A673 (cell line): ENCODE results near the gene LAMB4. TPM values are rescaled to one million over a fixed set of nuclear protein-coding genes. Genes with fewer than 3 reads are reported as not detected.

Source experiments
- BruUV-seq: library from RNA; stranded (reverse); fragments of 400-500 nt; replicated peaks from 2 replicates; lab custom pipeline; 2021; lab: Mats Ljungman, UMichigan
- CTCF ChIA-PET: fragments of 300-600 bp; sonication (Branson Sonifier 250); formaldehyde crosslinking; loops from one replicate; lab custom pipeline; 2022; ENCODE audit warnings: antibody characterized with exemption; lab: Charles Lee
- POLR2A ChIA-PET: fragments of 300-600 bp; sonication (Branson Sonifier 250); formaldehyde crosslinking; loops from one replicate; lab custom pipeline; 2022; ENCODE audit warnings: antibody characterized with exemption; ENCODE audit not compliant: low non-redundant PET; lab: Charles Lee
- DNase-seq: peaks from one replicate; pipeline ENCODE4 v3.0.0-alpha.2; 2015; ENCODE audit warnings: low spot score
- H3K27ac ChIP-seq: fragments of 200-600 bp; sonication (generic); 2 replicates; pipeline ENCODE4 v1.5.1; 2016; ENCODE audit warnings: mixed run types, low read depth, mild to moderate bottlenecking, mixed read lengths, antibody characterized with exemption, low read length; ENCODE audit not compliant: poor library complexity, severe bottlenecking
- H3K27me3 ChIP-seq: fragments of 200-600 bp; sonication (generic); replicated peaks from 2 replicates; pipeline ENCODE4 v1.6.1; 2017; ENCODE audit warnings: mixed run types, low read depth, mild to moderate bottlenecking, mixed read lengths, antibody characterized with exemption, low read length; ENCODE audit not compliant: insufficient read depth, poor library complexity
- H3K36me3 ChIP-seq: fragments of 200-600 bp; sonication (generic); 2 replicates; pipeline ENCODE4 v1.6.1; 2016; ENCODE audit warnings: mixed run types, mild to moderate bottlenecking, mixed read lengths, antibody characterized with exemption, low read length; ENCODE audit not compliant: insufficient read depth, poor library complexity, severe bottlenecking
- H3K4me1 ChIP-seq: fragments of 200-600 bp; sonication (generic); 2 replicates; pipeline ENCODE4 v1.6.1; 2017; ENCODE audit warnings: mixed run types, mild to moderate bottlenecking, mixed read lengths, antibody characterized with exemption, low read length; ENCODE audit not compliant: insufficient read depth, poor library complexity, severe bottlenecking
- H3K4me3 ChIP-seq: fragments of 200-600 bp; sonication (generic); 2 replicates; pipeline ENCODE4 v1.5.1; 2016; ENCODE audit warnings: low read depth, mixed run types, mild to moderate bottlenecking, mixed read lengths, low read length; ENCODE audit not compliant: poor library complexity, severe bottlenecking
- H3K9me3 ChIP-seq: fragments of 200-600 bp; sonication (generic); 2 replicates; pipeline ENCODE4 v1.6.1; 2016; ENCODE audit warnings: mixed run types, low read depth, mild to moderate bottlenecking, mixed read lengths, antibody characterized with exemption, low read length; ENCODE audit not compliant: poor library complexity, severe bottlenecking
- CTCF ChIP-seq: fragments of 300-800, 200-600 bp; sonication (generic); conservative IDR thresholded peaks from 2 replicates; pipeline ENCODE4 v1.5.1; 2017; ENCODE audit warnings: low read depth, mild to moderate bottlenecking, antibody characterized with exemption, low read length, moderate library complexity, mixed read lengths
- EZH2 ChIP-seq: fragments of 200-600 bp; sonication (generic); IDR thresholded peaks from 2 replicates; pipeline ENCODE4 v1.6.1; 2017; ENCODE audit warnings: borderline replicate concordance, low read depth, mild to moderate bottlenecking, mixed read lengths, antibody characterized with exemption, low read length; ENCODE audit not compliant: poor library complexity, severe bottlenecking
- intact Hi-C: fragments of 100-400 bp; cut with micrococcal nuclease; formaldehyde crosslinking; loops from one replicate; pipeline ENCODE4 v1.10.0; 2022; ENCODE audit not compliant: unreplicated experiment
- total RNA-seq: library from RNA; stranded (reverse); gene quantifications from 2 replicates; pipeline ENCODE4 v1.2.3, GENCODE V29; 2021

The LAMB4 gene
- total RNA-seq, 1 experiment from 2014 or later = 0.21 TPM

DNA sequence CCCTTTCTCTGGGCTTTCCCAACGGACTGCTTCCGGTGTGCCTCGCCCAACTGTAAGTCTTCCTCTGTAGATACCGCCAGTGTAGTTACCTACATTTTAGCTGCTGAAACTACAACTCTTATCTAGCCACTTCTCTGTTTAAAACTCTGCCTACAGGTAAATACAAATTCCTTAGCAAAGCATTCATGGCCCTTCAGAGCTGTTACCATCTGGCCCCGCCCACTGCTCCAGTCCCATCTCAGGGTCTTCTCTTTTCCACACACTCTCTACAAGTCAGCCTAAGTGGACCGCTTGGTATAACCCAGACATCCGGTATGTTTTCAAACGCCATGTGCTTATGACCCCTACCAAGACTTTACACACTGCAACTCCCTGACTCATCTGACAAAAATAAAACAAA lies 41.0 kb upstream of the LAMB4 start:
- H3K4me1 ChIP-seq = no peaks in the 10 kb centered on the region
- H3K36me3 ChIP-seq = no peaks in the 10 kb centered on the region
- no peaks in the 10 kb centered on the region for H3K27me3 ChIP-seq
- ChIA-PET POLR2A (no interaction called here), CTCF (no interaction called here)
- intact Hi-C loops = no loop called here
- no peak for DNase-seq
- TF ChIP-seq EZH2 = no peak
- TF ChIP-seq CTCF = no peak
- BruUV-seq = no TSS peak
- no peak overlapping the region for H3K27ac ChIP-seq
- H3K4me3 ChIP-seq = no peak overlapping the region
- no peaks in the 10 kb centered on the region for H3K9me3 ChIP-seq

- POLR2A ChIA-PET = no interaction called here
Observed at GRCh38 chr7:108170251-108170650, 40.1 kb upstream of the LAMB4 start.

DNA sequence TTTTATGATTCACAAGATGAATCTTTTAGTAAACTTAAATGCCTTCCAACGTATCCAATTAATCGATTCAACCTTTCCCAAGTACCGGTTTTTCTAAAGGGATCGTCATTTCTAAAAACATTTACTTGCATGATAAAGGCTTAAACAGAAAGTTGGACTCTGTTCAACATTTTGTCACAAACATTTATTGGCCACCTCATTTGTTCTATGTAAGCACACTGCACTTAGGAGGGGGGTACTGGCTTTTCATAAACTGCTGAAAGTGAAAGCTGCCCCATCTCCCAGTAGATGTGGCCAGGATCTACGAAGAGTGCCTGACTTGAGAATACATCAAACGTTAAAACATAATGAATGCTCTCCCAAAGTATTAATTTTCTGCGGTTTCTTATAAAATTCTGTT lies 37.3 kb upstream of the LAMB4 start:
- no peak for TF ChIP-seq CTCF
- TF ChIP-seq EZH2 = no peak
- BruUV-seq = no TSS peak
- intact Hi-C loops = no loop called here
- peak; percentile 37 for DNase-seq
- H3K27me3 ChIP-seq = no peaks in the 10 kb centered on the region
- ChIA-PET CTCF (interaction anchor here (0.6 kb wide), 1 partner anchor 283 kb away, joined by 3 read pairs; no protein-coding TSS in a partner anchor), POLR2A (interaction anchor here (0.6 kb wide), 1 partner anchor 135 kb away, joined by 3 read pairs; no protein-coding TSS in a partner anchor)
- no peak overlapping the region for H3K27ac ChIP-seq
- H3K9me3 ChIP-seq = no peaks in the 10 kb centered on the region
- H3K4me1 ChIP-seq = no peaks in the 10 kb centered on the region
- H3K36me3 ChIP-seq = no peaks in the 10 kb centered on the region
- no peak overlapping the region for H3K4me3 ChIP-seq

More at GRCh38 chr7:108170251-108170650, 40.1 kb upstream of the LAMB4 start:
- no peak for DNase-seq
- no peaks in the 10 kb centered on the region for H3K4me1 ChIP-seq
- BruUV-seq = no TSS peak
- H3K27ac ChIP-seq = no peak overlapping the region
- no peaks in the 10 kb centered on the region for H3K27me3 ChIP-seq
- CTCF ChIA-PET = no interaction called here
- no peak for TF ChIP-seq EZH2
- intact Hi-C loops = no loop called here
- no peaks in the 10 kb centered on the region for H3K36me3 ChIP-seq
- no peak overlapping the region for H3K4me3 ChIP-seq
- no peaks in the 10 kb centered on the region for H3K9me3 ChIP-seq

GRCh38 chr7:108166687-108167086 lies 36.5 kb upstream of the LAMB4 start:
- Histone ChIP-seq H3K27me3 (no peaks in the 10 kb centered on the region), H3K9me3 (no peaks in the 10 kb centered on the region), H3K4me3 (no peak overlapping the region), H3K4me1 (no peaks in the 10 kb centered on the region), H3K27ac (no peak overlapping the region), H3K36me3 (no peaks in the 10 kb centered on the region)
- ChIA-PET CTCF (no interaction called here), POLR2A (no interaction called here)
- no peak for TF ChIP-seq CTCF
- no peak for TF ChIP-seq EZH2
- intact Hi-C loops = no loop called here
- no TSS peak for BruUV-seq
- no peak for DNase-seq
